HepG2 (cell line): ENCODE results near the gene TAF8. TPM values are rescaled to one million over a fixed set of nuclear protein-coding genes. Genes with fewer than 3 reads are reported as not detected.

Source experiments
- CAMTA2 ChIP-seq: sonication (generic); formaldehyde crosslinking; IDR thresholded peaks from 2 replicates; pipeline ENCODE4 v1.4.0; 2020; ENCODE audit warnings: mild to moderate bottlenecking, missing genetic modification reagents, borderline replicate concordance
- CENPT ChIP-seq: sonication (generic); formaldehyde crosslinking; IDR thresholded peaks from 2 replicates; pipeline ENCODE4 v1.8.0; 2022; ENCODE audit warnings: low read depth, mild to moderate bottlenecking, moderate library complexity, missing genetic modification reagents
- GLI4 ChIP-seq: sonication (generic); formaldehyde crosslinking; IDR thresholded peaks from 2 replicates; pipeline ENCODE4 v1.5.1; 2020; ENCODE audit warnings: missing genetic modification reagents, mild to moderate bottlenecking, moderate library complexity, borderline replicate concordance
- HBP1 ChIP-seq: IDR thresholded peaks from 2 replicates; pipeline ENCODE4 v1.6.1; 2016; ENCODE audit warnings: low read depth, control low read depth
- HOXA3 ChIP-seq: sonication (generic); formaldehyde crosslinking; IDR thresholded peaks from 2 replicates; pipeline ENCODE4 v1.5.0; 2020; ENCODE audit warnings: missing genetic modification reagents
- NCOA1 ChIP-seq: sonication (generic); formaldehyde crosslinking; IDR thresholded peaks from 2 replicates; pipeline ENCODE4 v1.9.0; 2021; ENCODE audit warnings: missing genetic modification reagents
- NFE2L1 ChIP-seq: sonication (generic); formaldehyde crosslinking; IDR thresholded peaks from 2 replicates; pipeline ENCODE4 v1.4.0; 2020; ENCODE audit warnings: missing genetic modification reagents, mild to moderate bottlenecking, borderline replicate concordance
- SIX4 ChIP-seq: sonication (generic); formaldehyde crosslinking; IDR thresholded peaks from 2 replicates; pipeline ENCODE4 v1.4.0; 2020; ENCODE audit warnings: missing genetic modification reagents
- SMAD9 ChIP-seq: sonication (generic); formaldehyde crosslinking; IDR thresholded peaks from 2 replicates; pipeline ENCODE4 v1.5.1; 2020; ENCODE audit warnings: mild to moderate bottlenecking, missing genetic modification reagents
- ZBTB1 ChIP-seq: sonication (generic); formaldehyde crosslinking; IDR thresholded peaks from 2 replicates; pipeline ENCODE4 v1.4.0; 2020; ENCODE audit warnings: missing genetic modification reagents, borderline replicate concordance
- ZNF230 ChIP-seq: sonication (generic); formaldehyde crosslinking; IDR thresholded peaks from 2 replicates; pipeline ENCODE4 v1.4.0; 2020; ENCODE audit warnings: mild to moderate bottlenecking, missing genetic modification reagents
- ZNF619 ChIP-seq: sonication (generic); formaldehyde crosslinking; IDR thresholded peaks from 2 replicates; pipeline ENCODE4 v1.4.0; 2020; ENCODE audit warnings: mild to moderate bottlenecking, missing genetic modification reagents
- ZNF724P ChIP-seq: sonication (generic); formaldehyde crosslinking; IDR thresholded peaks from 2 replicates; pipeline ENCODE4 v1.8.0; 2022; ENCODE audit warnings: missing genetic modification reagents, borderline replicate concordance
- polyA plus RNA-seq, 8 experiments: library from polyadenylated mRNA; depleted of rRNA in 3 of 8; stranded (reverse) in 7 of 8; unstranded in 1 of 8; fragments of >200 nt; fragmentation: Illumina TruSeq in 4 of 8; extraction: Trizol in 4 of 8; gene quantifications; 2 replicates each; pipeline versions ENCODE4 v1.2.1 to v1.2.3, GENCODE V29; 2011 to 2016; ENCODE audit warnings: low read depth in 4 of 8, missing spikeins in 1 of 8, mixed read lengths in 1 of 8; ENCODE audit not compliant: insufficient read depth in 1 of 8
- total RNA-seq, 5 experiments: library from RNA; depleted of rRNA; stranded (reverse); fragments of >200 nt; fragmentation: Illumina TruSeq; extraction: Trizol; gene quantifications; 2 replicates each; pipeline ENCODE4 v1.2.3, GENCODE V29; 2016; ENCODE audit warnings: low read depth in 1 of 5
- TF ChIP-seq, protein P1 (sequence below): sonication (generic); formaldehyde crosslinking; IDR thresholded peaks from 2 replicates; pipeline ENCODE4 v1.9.0; 2021; ENCODE audit warnings: mild to moderate bottlenecking, missing genetic modification reagents
- TF ChIP-seq, protein P2 (sequence below): sonication (generic); formaldehyde crosslinking; IDR thresholded peaks from 2 replicates; pipeline ENCODE4 v1.5.1; 2020; ENCODE audit warnings: mild to moderate bottlenecking, missing genetic modification reagents, borderline replicate concordance
- TF ChIP-seq, protein P3 (sequence below): sonication (generic); formaldehyde crosslinking; IDR thresholded peaks from 2 replicates; pipeline ENCODE4 v1.8.0; 2022; ENCODE audit warnings: mild to moderate bottlenecking, missing genetic modification reagents

Gene TAF8
- total and polyA plus RNA-seq, 2 of the 13 experiments (the other 11 are each of a cell fraction or from before 2014, with no cell fraction given): 25.2 to 25.8 TPM

DNA sequence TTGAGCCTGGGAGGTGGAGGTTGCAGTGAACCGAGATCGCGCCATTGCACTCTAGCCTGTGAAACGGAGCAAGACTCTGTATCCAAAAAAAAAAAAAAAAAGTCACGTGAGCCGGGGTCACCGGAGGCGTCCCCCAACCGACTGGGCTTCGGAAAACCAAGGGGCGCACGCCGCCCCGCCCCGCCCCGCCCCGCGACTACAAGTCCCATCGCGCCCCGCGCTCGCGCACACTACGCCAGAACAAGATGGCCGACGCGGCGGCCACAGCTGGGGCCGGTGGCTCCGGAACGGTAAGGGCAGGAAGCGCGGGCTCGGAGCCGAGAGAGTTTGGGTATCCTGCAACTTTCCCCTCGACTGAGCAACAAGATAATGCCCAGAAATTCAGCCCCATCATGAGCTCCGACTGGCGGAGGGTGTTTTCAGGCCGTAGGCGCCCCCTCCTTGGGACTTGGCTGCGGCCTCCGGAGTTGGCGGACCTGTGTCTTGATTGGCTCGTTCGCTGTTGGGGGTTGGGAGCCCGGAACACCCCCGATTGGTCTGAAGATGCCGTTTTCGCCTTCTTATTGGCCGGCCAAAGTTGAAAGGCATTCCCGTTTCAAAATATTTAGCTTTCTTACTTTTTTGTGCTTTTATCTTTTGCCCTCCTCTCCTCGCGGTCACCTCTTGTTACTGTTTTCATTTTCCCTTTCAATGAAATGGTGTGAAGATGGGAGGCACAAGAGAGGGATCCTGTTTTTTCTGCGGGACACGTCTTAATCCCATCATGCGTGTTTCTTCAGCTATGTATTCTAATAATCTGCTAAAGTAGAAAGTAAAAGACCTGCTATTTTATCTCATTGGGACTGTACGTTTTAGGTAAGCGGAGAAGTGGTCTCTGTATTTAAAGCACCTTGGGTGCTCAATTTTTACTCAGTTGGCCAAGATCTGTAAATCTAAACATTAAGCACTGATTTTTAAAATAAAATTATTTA, at the start of gene TAF8 (continued):
- TF ChIP-seq, protein P1, sequence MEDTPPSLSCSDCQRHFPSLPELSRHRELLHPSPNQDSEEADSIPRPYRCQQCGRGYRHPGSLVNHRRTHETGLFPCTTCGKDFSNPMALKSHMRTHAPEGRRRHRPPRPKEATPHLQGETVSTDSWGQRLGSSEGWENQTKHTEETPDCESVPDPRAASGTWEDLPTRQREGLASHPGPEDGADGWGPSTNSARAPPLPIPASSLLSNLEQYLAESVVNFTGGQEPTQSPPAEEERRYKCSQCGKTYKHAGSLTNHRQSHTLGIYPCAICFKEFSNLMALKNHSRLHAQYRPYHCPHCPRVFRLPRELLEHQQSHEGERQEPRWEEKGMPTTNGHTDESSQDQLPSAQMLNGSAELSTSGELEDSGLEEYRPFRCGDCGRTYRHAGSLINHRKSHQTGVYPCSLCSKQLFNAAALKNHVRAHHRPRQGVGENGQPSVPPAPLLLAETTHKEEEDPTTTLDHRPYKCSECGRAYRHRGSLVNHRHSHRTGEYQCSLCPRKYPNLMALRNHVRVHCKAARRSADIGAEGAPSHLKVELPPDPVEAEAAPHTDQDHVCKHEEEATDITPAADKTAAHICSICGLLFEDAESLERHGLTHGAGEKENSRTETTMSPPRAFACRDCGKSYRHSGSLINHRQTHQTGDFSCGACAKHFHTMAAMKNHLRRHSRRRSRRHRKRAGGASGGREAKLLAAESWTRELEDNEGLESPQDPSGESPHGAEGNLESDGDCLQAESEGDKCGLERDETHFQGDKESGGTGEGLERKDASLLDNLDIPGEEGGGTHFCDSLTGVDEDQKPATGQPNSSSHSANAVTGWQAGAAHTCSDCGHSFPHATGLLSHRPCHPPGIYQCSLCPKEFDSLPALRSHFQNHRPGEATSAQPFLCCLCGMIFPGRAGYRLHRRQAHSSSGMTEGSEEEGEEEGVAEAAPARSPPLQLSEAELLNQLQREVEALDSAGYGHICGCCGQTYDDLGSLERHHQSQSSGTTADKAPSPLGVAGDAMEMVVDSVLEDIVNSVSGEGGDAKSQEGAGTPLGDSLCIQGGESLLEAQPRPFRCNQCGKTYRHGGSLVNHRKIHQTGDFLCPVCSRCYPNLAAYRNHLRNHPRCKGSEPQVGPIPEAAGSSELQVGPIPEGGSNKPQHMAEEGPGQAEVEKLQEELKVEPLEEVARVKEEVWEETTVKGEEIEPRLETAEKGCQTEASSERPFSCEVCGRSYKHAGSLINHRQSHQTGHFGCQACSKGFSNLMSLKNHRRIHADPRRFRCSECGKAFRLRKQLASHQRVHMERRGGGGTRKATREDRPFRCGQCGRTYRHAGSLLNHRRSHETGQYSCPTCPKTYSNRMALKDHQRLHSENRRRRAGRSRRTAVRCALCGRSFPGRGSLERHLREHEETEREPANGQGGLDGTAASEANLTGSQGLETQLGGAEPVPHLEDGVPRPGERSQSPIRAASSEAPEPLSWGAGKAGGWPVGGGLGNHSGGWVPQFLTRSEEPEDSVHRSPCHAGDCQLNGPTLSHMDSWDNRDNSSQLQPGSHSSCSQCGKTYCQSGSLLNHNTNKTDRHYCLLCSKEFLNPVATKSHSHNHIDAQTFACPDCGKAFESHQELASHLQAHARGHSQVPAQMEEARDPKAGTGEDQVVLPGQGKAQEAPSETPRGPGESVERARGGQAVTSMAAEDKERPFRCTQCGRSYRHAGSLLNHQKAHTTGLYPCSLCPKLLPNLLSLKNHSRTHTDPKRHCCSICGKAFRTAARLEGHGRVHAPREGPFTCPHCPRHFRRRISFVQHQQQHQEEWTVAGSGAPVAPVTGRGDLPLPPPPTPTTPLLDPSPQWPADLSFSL (CRISPR knock-in tag): no peak
- TF ChIP-seq, protein P2, sequence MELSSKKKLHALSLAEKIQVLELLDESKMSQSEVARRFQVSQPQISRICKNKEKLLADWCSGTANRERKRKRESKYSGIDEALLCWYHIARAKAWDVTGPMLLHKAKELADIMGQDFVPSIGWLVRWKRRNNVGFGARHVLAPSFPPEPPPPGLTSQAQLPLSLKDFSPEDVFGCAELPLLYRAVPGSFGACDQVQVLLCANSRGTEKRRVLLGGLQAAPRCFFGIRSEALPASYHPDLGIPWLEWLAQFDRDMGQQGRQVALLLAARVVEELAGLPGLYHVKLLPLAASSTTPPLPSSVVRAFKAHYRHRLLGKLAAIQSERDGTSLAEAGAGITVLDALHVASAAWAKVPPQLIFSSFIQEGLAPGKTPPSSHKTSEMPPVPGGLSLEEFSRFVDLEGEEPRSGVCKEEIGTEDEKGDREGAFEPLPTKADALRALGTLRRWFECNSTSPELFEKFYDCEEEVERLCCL (CRISPR knock-in tag): no peak
- TF ChIP-seq CENPT (CRISPR knock-in tag) (no peak), SMAD9 (no peak), ZNF230 (CRISPR knock-in tag) (peak; percentile 97), ZNF724P (CRISPR knock-in tag) (peak; percentile 65; the same call in 1 of the 2 replicates), GLI4 (CRISPR knock-in tag) (no peak), NFE2L1 (CRISPR knock-in tag) (no peak), ZNF619 (peak; percentile 37; the same call in 1 of the 2 replicates), SIX4 (CRISPR knock-in tag) (peak; percentile 59; the same call in 1 of the 2 replicates), HOXA3 (peak; percentile 97), NCOA1 (peak; percentile 24; the same call in 1 of the 2 replicates), ZBTB1 (CRISPR knock-in tag) (no peak), CAMTA2 (CRISPR knock-in tag) (peak; percentile 95; the same call in 1 of the 2 replicates), HBP1 (CRISPR knock-in tag) (0 out of 2 replicates have a peak, but pooled peaks have one; percentile 10)
- TF ChIP-seq, protein P3, sequence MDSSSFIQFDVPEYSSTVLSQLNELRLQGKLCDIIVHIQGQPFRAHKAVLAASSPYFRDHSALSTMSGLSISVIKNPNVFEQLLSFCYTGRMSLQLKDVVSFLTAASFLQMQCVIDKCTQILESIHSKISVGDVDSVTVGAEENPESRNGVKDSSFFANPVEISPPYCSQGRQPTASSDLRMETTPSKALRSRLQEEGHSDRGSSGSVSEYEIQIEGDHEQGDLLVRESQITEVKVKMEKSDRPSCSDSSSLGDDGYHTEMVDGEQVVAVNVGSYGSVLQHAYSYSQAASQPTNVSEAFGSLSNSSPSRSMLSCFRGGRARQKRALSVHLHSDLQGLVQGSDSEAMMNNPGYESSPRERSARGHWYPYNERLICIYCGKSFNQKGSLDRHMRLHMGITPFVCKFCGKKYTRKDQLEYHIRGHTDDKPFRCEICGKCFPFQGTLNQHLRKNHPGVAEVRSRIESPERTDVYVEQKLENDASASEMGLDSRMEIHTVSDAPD (CRISPR knock-in tag): peak; percentile 74; the same call in 1 of the 2 replicates
